MV-4-11 (cell line): ENCODE measurements around the gene RPL10.

Experiments
- DNase-seq: peaks from one replicate; lab custom pipeline; 2025; lab: John Stamatoyannopoulos, UW

The RPL10 gene

DNA sequence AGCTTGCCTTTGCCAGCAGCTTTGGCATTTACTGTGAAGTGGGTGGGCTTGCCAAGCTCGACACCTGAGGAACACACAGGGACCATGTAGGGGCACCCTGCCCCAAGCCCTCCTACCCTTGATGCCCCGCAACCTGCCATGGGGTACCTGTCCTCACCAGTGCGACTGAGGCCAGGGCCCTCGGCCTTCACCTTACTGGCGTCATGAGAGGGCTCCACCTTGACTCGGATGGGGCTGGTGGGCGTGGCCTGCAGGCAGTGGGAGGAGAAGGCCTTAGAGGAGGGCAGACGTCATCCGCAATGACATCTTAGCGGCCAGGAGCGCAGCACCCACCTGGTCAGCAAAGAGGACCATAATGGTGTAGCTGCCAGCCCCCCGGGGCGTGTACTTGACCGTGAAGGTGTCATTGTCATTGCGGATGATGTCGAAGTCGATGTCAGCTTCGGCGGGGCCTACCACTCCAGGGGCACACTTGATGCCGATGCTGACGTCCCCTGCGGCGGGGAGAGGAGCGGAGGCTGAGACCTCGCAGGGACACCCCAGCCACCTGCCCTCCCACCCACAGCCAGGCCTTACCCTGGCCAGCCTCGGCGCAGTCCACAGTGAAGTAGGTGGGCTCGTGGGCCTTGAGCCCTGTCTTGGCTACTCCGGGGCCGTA, 36.0 kb upstream of the RPL10 start:
- DNase-seq, result no peak

DNA sequence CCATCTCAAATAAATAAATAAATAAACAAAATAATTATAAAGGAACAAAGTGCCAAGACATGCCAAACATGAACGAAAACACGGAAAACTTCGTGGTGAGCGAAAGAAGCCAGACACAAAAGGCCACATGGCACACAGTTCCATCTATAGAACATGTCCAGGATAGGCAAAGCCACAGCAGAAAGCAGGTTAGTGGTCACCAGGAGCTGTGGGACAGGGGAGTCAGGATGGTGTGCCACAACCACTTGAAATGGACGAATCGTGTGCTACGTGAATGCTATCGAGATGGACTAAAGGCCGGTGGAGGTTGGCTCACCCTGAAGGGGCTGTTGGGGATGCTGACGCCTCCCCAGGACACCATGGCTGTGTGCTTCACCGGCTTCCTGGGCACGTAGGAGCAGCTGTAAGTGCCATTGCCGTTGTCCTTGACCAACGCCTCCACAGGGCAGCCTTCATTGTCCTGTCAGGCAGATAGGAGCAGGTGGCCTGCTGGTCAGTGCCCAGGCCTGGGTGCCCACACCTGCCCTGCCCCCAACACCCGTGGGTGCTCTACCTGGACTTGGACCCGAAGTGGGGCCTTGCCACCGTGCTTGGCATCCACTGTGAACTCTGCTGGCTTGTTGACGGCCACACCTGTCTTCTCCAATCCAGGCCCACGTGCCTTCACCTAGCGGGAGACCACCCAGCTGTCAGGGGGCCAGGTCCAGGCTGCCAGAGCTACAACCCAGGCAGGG, 34.3 kb upstream of the RPL10 start:
- no peak for DNase-seq

DNA sequence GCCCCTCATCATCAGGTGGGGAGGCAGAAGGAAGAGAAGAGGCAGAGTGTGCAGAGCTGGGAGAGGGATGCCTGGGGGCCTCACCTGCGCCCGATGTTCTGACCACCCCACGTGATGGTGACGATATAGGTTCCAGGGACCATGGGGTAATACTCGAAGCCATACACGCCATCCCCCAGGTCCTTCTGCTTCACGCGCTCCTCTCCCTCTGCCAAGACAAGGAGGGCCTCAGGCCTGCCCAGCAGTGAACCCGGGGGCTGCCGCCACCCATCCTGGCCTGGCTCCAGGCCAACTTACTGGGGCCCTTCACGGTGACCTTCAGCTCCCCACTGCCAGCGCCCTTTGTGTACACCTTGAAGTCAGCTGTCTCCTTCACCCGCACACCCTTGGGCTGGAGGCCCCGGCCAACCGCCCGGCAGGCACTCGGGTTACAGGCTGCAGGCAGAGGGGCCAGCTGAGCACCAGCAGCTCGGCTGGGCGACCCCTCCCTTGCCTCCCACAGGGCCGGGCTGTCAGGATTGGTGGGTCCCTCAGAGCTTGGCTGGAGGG, 33.1 kb upstream of the RPL10 start:
- no peak for DNase-seq

DNA sequence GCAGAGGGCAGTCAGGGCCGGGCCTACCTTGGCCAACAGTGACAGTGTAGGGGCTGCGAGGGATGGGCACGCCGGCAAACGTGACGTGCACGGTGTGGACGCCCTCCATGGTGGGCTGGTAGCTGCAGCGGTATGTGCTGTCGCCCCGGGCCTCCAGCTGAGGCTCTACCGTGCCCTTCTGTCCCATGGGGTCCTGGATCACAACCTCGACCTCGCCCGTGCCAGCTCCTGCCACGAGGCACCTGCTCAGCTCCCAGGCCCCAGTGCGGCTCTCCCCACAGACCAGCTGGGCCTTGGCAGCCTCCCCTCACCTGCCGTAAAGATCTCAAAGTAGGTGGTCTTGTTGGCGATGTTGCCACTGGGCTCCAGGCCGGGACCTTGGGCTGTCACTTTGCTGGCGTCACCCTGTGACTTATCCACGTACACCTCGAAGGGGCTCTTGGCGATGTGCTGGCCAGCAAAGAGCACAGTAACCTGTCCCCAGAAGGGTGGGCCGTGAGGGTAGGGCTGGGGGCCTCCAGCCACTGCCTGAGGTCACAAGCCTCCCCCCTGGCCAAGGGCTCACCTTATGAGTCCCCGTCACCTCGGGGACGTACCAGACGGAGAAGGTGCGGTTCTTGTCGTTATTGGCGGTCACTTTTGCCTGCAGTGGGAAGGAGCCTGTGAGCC, 32.0 kb upstream of the RPL10 start:
- DNase-seq, result no peak

DNA sequence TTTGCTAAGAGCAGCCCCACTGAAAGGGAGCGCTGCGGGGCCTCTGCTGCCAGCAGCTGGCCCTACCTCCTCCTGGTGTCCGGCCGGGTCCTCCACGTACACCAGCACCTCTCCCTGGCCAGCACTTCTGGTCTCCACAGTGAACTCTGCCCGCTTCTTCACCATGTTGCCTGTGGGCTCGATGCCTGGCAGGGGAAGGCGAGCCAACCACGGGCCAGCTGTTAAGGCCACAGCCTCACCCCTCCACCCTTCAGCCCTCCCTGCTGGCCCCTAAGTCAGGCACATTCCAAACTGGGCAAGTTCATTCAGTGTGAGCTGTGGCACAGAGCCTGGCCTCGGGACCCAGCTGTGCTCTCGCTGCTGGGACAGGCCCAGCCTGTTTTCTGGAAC, 31.5 kb upstream of the RPL10 start:
- no peak for DNase-seq

DNA sequence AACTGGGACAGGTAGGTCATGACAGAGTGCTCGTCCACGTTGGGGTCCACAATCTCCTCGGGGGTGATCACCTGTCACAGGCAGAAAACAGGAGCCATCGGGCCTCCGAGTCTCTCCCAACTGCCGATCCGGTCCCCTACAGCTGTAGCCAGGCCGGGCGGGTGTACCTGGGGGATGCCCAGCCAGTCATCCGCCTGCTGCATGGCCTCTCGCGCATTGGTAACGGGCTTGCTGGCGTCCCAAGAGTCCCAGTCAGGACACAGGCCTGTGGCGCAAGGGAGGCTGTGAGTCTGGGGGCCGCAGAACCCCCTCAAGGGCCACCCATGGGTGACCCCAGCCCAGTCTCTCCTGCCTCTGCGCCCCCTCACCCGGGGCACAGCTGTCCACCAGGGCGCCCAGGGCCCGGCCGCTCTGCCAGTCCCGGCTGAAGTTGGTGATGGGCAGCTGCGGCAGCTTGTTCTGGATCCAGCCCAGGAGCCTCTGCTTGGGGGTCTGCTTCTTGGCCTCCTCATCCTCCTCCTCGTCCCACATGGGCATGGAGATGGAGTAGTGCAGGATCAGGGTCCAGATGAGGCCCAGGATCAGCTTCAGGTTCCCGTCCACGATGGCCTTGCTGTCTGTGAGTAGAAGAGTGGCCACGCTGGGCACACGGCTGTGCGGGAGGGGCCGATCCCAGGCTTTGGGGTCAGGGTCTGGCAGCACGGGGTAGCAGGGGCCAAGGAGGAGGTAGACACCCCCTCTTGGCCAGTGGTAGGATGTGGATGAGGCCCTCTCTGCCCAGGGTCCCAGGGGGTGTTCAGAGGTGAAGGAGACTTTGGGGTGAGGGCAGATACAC, 30.5 kb upstream of the RPL10 start:
- DNase-seq, result no peak

DNA sequence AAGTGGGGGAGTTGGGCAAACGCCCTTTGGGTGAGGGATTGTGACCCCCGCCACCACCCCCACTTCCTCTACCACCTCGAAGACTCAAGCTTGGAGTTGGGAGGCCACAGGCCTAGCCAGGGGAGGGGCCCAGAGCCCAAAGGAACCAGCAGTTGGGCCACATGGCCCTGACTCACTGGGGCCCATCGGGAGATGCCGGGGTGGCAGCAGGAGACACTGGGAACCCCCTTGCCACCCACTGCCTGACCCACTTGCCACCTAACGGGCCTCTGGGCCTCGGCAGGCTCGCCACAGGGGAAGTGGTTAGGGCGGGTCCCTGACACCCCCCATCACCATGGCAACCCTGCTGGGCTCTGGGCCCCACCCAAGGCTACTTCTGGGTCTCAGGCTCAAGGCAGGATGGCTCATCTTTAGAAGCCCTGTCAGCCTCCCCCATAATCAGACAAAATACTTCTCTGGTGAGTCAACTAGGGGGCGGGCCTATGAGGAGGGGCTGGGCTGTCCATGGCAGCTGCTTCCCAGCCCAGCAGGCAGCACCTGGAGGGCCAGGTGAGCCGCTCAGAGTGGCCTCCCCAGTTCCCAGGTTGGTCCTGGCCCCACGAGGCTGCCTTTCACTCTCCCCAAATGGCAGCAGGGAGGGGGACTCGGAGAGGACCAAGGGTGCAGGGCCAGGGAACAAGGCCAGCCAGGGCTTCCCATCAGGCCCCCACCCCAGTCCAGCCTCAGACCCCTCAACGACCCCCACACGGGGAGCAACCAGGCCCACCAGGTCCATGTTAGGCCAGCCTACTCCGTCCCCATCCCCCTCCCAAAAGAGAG, 29.3 kb upstream of the RPL10 start:
- peak; percentile 97 for DNase-seq

DNA sequence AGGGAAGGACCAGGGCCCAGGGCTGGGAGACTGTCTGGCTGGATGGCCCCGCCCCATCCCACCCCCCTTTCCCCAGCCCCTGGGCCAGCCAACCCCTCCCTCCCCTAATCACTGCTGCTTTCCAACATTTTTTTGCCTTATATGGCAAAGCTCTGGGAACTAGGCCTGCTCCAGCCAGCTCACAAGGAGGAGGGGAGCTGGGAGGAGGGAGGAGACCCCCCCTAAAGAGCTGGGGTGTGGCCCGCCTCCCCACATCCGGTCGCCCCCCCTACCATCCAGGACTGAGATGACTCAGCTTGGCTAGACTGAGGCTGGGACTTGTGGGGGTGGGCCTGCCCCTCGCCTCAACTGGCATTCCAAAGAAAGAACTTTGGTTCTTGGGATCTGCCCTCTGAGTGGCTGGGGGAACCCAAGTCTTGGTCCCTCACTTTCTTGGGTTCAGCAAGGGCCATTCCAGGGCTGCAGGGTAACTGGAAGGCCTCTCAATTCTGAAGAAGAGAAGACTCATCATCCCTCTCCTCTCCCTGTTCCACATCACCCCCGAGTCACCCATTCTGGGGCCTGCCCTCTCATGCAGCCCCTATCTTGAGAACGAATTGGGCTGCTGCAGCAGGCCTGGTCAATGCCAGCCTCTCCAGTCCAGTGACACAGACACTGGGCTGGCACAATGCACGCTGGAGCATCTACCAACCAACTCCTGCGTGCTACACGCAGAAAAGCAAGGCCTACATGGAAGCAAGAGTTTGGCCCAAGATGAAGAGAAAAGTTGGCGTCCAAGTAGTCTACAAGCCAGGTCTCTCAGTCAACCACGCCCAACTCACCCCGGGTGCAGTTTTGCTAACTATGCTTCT, 28.5 kb upstream of the RPL10 start:
- peak; percentile 56 for DNase-seq

DNA sequence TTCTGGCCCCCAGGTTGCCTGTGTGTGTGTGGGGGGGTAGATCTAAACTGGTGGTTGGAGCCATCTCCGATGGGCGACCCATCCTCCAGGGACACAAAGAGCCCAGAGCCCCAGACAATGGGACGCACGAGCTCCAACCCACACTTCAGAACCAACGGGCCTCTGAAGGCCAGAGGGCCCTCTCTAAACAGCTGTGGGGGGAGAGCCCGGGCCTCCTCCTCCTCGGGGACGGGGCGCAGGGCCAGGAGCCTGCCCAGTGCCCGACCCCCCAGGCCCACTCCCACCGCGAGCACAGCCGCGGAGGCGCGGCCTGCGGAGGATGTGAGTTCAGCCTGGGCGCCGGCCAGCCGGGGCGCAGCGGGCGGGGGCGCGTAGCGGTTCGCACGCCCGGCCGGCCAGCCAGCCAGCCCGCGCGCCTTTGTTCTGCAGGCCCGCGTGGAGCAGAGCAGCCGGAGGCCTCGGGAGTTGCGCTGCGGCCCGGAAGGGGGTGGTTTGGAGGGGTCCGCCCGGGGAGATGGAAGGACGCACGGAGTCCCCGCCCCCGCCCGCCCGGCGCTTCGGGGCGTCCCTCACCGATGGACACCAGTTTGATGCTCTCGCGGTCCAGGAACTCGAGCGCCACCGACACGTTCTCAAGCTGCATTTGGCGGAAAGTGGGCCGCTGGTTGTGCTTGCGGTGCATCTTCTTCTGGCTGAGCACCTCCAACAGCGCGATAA, 27.7 kb upstream of the RPL10 start:
- DNase-seq, result no peak

DNA sequence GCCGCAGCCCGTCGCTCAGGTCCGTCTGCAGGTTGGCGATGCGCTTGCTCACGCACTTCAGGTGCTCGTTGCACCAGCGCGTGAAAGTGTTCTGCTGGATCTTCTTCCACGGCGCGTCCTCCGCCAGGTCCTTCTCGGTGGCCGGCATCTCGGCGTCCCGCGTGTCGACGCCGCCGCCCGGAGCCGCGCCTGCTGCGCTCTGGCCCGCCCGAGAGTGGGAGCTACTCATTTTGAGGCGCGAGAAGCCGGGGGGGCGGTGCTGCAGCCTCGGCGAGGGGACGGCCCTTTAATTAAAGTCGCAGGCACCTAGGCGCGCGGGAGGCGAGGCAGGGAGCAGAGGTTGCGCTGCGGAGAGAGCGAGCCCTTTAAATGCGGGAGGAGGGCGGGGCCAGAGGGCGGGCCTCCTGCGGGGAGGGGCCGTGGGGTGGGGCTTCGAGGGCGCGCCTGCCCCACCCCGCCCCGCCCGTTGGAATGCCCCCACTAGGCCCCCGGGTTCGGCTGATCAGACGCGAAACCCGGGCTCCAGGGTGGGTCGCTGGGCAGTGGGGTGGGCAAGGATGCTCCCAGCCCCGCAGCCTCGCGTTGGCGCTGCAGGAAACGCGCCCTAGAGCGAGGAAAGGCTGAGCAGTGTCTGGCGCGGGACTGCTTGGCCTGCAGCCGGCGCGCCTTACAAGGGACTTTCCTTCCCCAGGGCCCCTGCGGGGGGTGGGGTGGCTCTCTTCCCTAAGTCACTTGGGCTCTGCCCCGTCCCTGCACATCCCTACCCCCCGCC, 27.0 kb upstream of the RPL10 start:
- DNase-seq, result peak; percentile 85

DNA sequence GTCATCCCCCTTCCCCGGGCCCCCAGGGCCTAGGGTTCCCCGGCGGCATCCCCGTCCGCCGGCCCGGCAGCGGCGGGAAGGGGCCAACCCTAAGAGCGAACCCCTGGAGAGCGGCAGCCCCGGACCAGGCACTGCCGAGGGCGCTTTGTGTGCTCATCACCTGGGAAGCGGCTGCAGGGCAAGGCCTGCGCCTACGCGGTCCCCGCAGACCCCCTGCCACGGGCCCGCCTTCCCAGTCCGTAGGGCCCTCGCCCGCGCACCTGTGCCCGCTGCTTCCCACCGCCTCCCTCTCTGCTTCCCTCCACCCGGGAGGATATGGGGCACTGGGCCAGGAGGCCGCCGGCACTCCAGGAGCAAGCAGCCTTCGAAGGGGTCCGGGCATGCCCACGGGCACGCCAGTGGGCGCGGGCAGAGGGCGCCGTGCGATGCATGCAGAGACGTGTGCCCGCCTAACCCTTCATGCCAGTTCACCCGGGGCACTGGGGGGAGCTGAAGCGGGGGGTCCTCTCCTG, 26.3 kb upstream of the RPL10 start:
- no peak for DNase-seq

DNA sequence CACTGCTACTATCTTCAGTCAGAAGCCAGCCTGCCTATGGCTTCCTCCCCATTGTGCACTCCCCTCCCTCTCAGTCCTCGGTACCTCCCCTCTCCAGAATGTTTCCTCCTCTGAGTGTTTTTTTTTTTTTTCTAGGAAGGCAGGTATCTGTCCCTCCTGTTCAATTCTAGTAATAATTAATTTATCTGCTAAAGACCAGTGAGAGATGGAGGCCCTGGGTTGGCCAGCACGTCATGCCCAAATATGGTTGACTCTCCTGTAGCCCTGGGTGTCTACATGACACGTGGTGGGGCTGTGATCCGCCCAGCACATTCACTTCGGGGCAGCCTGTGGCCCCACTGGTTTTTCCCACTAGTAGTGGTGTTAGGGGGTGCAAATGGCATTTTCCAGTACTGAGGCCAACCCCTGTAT, 25.6 kb upstream of the RPL10 start:
- no peak for DNase-seq

DNA sequence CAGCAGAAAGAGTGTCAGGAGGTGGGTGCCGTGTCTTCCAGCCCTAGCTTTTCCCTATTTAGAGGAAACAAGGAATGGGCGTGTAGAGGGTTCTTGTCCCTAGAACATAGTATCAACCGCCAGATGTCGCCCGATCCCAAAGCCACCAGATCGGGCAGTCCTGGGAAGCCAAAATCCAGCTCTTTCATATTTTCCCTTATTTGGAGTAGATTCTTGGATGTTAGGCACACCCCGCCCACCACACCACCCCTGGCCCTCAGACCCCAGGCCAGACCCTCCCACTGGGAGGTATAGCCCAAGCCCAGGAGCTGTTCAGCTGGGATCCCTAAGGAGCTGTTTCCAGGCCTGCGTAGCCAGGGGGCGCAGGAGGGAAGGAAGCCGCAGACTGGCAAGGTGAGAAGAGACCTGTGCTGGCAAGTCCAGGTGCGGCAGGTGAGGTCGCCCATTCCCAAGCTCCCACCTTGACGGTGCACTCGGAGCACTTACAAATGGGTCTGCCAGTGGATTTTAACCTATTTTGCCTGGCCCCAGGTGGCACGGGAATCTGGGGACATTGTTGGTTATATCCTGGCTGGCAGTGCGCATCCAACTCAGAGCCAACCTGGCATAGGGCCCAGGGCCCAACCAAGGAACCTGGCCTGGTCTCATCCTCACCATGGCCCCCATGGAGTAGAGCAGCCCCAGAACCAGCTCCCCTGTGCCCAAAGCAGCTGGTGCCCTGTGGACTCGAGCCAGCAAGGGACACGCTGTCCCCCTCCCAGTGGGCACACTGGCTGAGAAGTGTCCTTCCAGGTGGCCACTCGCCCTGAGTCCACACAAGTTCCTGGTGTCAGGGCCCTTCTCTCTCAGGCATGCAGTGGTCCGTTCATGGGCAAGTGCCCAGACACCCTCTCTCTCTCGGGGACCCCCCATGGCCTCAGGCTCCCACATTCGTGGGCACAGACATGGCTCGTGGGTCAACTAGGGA, 24.6 kb upstream of the RPL10 start:
- peak; percentile 22 for DNase-seq

DNA sequence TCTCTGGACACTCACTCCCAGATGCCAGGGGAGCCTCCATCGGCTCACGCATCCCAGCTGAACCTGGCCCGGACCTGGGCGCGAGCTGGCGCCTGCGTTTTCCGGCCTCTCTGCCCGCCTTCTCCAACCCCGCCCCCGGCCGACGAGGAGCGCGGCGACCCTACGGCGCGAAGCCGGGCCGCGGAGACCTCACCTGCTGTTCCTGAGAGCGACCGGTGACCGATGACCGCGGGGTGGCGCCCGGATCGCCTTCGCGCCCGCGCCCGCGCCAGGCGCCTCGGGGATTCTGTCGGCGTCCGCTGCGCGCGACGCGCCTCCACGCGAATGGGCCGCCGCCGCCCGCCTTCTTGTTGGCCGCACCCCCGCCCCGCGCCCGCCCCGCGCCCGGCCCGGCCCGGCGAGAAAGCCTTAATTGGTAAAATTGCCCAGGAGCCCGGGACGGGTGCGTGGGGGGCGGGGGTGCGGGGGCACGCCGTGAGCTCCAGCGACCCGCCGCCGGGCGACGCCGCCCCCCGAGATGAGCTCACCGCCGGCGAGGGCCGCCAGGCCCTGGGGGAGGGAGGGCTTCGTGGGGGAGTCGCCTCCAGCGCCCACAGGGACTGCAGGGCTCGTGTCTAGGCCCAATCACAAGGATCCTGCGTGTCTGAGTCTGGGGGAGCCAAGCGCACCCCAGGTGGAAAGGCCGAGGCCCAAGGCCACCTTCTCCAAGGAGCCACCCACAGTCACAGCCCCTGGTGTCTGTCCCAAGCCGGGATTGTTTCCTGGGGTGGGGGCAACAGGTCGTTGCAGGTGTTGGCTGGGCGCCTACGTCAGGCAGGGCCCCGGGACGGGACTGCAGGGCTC, 23.6 kb upstream of the RPL10 start, which contains the start of gene FLNA:
Gene FLNA (minus strand): TSS at position 322 of the 843 bp plus-strand sequence. CDS start 3,389 bp downstream, outside the sequence.
- DNase-seq, result no peak

DNA sequence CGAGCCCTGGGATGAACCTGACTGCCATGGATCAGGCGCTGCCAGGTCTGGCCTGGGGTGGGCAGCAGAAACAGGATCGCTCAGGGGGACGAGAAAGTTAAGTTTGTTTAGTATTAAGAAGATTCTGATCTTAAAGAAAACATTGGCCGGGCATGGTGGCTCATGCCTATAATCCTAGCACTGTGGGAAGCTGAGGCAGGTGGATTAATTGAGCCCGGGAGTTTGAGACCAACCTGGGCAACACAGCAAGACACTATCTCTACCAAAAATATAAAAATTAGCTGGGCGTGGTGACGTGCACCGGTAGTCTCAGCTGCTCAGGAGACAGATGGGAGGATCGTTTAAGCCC, 23.0 kb upstream of the RPL10 start:
- DNase-seq, result no peak

DNA sequence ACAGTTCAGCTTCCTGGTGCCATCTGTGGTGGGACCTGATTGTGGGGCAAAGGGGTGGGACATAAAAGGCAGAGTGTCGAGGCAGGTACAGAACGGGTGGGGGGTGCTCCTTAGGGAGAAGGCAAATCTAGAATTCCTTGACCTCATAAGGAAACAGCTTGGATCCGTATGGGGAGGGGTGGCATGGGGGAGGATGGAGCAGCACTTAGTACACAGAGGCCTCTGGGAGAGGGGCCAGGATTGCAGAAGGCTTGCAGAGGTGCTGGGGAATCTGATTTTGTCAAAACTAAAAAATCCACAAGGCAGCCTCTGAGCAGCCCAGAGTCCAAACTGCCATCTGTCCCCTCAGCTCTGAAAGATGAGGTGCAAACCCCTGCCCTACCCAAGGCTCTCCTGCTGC, 21.4 kb upstream of the RPL10 start:
- no peak for DNase-seq
